MV-4-11 (cell line): ENCODE measurements around the gene DLG4.

ENCODE experiments used
- DNase-seq: peaks from one replicate; lab custom pipeline; 2025; lab: John Stamatoyannopoulos, UW

DLG4 gene

DNA sequence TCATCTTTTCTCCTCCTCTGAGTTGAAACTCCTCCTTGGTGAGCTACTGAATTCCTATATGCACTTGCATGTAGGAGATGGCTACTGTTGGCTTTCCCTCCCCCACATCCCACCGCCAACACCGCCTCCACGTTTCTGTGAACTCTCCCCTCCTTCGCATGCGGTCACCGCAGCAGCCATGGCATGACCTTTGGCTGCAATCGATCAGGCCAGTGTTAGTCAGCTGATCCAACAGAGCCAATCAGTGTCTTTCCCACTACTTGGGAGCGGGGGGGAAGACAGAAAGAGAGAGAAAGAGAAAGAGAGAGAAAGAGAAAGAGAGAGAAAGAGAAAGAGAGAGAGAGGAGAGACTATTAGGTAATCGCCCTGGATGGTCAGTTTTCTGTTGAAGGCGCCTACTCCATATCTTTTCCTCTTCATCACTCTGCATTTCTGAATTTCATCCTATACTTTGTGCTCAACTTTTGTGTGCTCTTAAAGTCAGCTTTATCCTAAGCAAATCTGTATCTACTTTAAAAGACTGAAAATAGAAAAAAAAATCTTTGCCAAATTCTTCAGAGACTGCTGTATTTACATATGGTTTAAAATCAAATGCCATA is 63.2 kb downstream of the DLG4 start:
- peak; percentile 26 for DNase-seq

DNA sequence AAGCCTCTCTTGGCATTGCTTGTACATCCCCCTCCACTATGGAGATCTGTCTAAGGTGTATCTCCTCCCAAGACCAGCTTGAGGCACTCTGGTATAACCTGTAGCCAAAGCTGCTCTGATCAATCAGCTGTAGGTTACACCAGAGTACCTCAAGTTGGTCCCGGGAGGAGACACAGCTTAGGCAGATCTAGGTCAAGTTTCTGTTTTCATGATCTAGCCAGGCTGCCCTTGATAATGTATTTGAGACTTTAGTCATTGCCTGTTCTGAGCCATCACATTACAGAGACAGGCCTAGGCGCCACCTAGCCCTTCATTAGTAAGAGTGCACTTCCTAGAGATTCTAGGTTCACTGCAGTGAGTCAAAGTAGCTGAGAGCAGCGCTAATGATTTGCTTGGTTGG is 71.9 kb downstream of the DLG4 start:
- no peak for DNase-seq

DNA sequence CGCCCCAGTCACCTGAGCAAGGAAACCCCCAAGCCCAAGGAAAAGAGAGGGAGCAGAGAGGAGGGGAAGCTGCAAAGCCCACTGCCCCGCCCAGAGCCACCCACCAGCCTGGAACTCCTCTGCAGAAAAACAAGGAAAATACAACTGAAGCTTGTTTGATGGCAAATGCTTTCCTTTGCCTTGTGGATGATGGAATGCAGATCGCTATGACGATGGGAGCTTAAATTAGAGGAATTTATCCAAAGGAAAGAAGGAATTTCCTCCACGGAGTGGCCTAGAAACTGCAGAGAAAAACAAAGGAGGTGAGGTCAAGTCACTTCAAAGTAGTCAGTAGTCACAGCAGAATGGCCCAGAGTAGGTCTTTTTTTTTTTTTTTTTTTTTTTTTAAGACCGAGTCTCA is 73.5 kb downstream of the DLG4 start:
- DNase-seq, result no peak

DNA sequence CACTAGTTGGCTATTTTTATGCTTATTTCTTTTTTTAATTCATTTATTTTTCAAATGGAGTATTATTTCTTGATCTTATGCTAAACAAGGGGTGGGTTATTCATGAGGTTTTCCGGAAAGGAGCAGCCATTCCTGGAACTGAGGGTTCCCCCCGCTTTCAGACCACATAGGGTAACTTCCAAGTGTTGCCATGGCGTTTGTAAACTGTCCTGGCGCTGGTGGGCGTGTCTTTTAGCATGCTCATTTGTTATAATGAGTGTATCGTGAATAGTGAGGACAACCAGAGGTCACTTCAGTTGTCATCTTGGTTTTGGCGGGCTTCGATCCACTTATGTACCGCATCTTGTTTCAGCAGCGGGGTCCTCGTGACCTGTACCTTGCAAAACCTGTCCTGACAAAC is 75.4 kb downstream of the DLG4 start:
- DNase-seq, result peak; percentile 21

DNA sequence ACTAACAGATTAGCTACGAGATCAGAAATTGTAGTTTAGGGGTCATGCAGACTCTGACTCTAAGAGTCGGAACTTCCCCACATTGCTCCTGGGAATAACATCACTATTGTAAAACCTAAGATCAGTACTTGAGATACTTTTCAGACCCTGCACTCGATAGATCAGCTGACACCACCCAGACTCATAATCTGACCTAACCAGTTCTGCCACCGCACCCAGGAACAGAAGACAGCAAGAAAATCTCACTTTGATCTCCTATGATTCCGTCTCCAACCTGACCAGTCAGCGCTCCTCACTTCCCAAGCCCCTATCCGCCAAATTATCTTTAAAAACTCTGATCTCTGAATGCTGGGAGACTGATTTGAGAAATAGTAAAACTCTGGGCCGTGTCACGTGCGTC is 77.8 kb downstream of the DLG4 start:
- no peak for DNase-seq

DNA sequence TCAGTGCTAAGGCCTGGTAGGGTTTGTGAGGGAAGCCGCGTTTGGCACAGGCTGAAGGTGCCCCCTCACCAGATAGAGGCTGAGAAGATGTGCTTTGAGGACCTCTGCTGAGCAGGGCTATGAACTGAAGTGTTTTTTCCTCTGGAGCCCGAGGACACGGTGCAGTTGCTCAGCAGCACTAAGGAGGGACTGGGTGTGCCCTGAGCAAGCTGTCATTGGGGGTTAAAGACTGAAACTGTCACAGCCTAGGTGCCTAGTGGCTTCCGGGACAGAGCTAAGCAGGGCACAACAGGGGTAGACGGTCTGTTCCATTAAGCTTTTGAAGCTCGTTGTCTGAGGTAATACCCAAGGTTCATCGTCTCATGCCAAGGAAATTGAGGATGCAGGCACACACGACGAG is 80.2 kb downstream of the DLG4 start:
- DNase-seq, result no peak

DNA sequence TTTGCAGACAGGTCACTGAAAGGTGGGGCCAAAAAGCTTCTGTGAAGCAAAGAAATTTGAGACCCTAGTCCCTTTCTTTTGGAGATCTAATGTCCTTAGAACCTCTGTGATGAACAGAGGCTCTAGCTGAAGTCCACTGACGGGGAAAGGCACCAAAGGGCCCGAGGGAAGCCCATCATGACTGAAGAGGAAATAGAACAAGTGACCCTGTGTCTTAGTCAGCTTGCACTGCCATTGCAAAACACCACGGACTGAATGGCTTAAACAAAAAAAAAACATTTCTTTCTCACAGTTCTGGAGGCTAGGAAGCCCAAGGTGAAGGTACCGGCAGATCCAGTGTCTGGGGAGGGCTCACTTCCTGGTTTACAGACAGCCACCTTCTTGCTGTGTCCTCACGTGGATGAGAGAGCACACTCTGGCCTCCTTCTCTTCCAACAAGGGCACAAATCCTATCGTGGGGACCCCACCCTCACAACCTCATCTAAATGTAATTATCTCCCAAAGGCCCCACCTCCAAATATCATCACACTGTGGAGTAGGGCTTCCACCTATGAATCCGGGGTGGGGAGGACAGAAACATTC is 80.7 kb downstream of the DLG4 start:
- peak; percentile 56 for DNase-seq

DNA sequence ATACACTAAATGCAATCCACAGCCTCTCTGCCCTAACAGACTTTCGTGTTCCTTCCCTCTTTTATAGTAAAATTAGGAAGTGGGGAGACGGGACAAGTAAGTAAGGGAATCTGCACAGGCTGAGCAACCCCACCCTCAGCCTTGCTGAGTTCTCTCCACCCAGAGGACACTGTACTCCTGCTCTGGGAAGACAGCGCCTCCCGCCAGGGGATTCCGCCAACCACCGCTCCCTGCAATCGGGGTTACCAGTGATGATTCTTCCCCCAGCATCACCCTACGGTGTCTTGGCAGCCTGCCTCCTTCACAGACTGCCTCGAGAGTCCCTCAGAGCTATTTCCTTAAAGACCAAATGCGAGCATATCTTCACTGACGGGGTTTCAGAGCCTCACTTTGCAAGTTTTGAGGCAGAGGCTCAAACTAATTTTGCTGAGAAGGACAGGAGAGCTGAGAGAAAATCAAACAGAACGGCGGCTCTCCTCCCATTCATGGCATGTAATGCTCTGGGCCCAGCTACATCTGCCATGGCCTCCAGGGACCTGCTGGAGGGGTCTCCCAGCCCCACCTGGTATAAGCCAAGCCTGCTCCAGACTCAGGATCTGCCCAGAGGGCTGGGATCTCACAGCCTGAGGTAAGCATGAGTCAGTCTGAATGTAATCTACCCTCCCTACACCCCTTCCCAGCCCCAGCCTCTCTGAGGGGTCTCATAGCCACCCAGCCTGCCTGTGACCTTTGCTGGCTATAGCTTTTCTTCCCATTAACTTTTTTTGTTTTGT is 82.3 kb downstream of the DLG4 start:
- DNase-seq, result peak; percentile 46
